ENCODE results near the gene C8B. TPM values are rescaled to one million over a fixed set of nuclear protein-coding genes. Genes with fewer than 3 reads are reported as not detected.

C8B gene
- total RNA-seq, 1 donor from 2014 or later = not detected

DNA sequence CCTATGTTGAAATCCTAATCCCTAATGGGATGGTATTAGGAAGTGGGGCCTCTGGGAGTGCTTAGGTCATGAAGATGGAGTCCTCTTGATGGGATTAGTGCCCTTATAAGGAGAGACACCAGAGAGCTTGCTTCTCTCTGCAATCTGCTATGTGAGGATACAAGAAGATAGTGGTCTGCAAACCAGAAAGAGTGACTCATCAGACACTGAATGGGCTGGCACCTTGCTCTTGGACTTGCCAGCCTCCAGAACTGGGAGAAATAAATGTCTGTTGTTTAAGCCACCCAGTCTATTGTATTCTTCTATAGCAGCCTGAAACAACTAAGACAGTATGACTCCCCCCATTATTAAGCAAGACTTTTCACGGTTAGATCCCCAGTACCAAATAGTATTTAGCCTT, 43.3 kb downstream of the C8B start:
- Mint-ChIP-seq H3K9me3 (ENCODE audit: unreplicated experiment) (peaks cover 2% of the 10 kb centered on the region), H3K36me3 (ENCODE audit: unreplicated experiment) (peaks cover 4% of the 10 kb centered on the region), H3K27me3 (ENCODE audit: unreplicated experiment) (peaks cover 3% of the 10 kb centered on the region), H3K27ac (ENCODE audit: unreplicated experiment) (no peak overlapping the region), H3K4me3 (ENCODE audit: unreplicated experiment) (no peak overlapping the region), H3K4me1 (ENCODE audit: low read depth, unreplicated experiment) (peaks cover 4% of the 10 kb centered on the region)
- TF ChIP-seq, protein P1, sequence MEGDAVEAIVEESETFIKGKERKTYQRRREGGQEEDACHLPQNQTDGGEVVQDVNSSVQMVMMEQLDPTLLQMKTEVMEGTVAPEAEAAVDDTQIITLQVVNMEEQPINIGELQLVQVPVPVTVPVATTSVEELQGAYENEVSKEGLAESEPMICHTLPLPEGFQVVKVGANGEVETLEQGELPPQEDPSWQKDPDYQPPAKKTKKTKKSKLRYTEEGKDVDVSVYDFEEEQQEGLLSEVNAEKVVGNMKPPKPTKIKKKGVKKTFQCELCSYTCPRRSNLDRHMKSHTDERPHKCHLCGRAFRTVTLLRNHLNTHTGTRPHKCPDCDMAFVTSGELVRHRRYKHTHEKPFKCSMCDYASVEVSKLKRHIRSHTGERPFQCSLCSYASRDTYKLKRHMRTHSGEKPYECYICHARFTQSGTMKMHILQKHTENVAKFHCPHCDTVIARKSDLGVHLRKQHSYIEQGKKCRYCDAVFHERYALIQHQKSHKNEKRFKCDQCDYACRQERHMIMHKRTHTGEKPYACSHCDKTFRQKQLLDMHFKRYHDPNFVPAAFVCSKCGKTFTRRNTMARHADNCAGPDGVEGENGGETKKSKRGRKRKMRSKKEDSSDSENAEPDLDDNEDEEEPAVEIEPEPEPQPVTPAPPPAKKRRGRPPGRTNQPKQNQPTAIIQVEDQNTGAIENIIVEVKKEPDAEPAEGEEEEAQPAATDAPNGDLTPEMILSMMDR (IDR thresholded peaks at IDR 0.05; ENCODE audit: partially characterized antibody, unreplicated experiment) = no peak
- no peak for DNase-seq

DNA sequence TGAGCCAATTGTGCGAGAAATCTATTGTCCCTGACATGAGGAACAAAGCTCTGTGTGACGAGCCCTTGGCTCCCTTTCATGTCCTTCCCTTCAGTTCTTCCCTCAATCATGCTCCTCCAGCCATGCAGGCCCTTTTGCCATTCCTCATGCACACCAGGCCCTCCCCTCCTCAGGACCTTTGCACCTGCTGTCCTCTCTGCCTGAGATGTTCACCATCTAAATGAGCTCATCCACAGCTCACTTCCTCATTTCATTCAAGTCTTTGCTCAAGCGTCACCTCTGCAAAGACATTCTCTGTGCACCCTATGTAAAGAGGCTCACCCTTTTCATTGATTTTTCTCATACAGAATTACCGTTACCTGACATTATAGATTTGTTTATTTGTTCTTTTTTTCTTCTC, 43.7 kb downstream of the C8B start:
- peaks cover 8% of the 10 kb centered on the region for H3K4me1 Mint-ChIP-seq (ENCODE audit: low read depth, unreplicated experiment)
- peaks cover 2% of the 10 kb centered on the region for H3K9me3 Mint-ChIP-seq (ENCODE audit: unreplicated experiment)
- H3K27ac Mint-ChIP-seq (ENCODE audit: unreplicated experiment) = no peak overlapping the region
- no peak overlapping the region for H3K4me3 Mint-ChIP-seq (ENCODE audit: unreplicated experiment)
- peaks cover 4% of the 10 kb centered on the region for H3K36me3 Mint-ChIP-seq (ENCODE audit: unreplicated experiment)
- H3K27me3 Mint-ChIP-seq (ENCODE audit: unreplicated experiment) = peaks cover 3% of the 10 kb centered on the region
- DNase-seq = no peak
- TF ChIP-seq, protein P1 (IDR thresholded peaks at IDR 0.05; ENCODE audit: partially characterized antibody, unreplicated experiment) = no peak

DNA sequence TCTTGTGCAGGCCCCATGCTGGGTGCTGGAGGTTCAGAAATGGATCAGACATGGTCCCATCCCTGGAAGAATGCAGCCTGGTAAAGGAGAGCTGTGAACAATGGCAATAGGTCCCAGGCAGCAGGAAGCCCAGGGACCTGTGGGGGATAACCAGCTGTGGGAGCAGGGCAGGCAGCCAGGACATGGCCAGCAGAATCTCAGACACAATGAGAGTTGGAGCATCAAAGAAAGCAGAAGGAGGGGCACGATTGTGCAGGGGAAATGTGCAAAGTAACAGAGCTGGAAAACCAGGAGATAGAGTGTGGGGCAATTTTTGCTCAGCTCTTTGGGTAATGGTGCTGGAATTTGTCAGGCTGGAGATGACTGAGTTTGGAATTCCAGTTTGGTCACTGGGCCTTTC, 44.3 kb downstream of the C8B start:
- no peak for DNase-seq
- Mint-ChIP-seq H3K4me3 (ENCODE audit: unreplicated experiment) (no peak overlapping the region), H3K27me3 (ENCODE audit: unreplicated experiment) (peaks cover 3% of the 10 kb centered on the region), H3K4me1 (ENCODE audit: low read depth, unreplicated experiment) (peaks cover 14% of the 10 kb centered on the region), H3K9me3 (ENCODE audit: unreplicated experiment) (peaks cover 3% of the 10 kb centered on the region), H3K36me3 (ENCODE audit: unreplicated experiment) (peaks cover 4% of the 10 kb centered on the region), H3K27ac (ENCODE audit: unreplicated experiment) (no peak overlapping the region)
- TF ChIP-seq, protein P1 (IDR thresholded peaks at IDR 0.05; ENCODE audit: partially characterized antibody, unreplicated experiment) = no peak

DNA sequence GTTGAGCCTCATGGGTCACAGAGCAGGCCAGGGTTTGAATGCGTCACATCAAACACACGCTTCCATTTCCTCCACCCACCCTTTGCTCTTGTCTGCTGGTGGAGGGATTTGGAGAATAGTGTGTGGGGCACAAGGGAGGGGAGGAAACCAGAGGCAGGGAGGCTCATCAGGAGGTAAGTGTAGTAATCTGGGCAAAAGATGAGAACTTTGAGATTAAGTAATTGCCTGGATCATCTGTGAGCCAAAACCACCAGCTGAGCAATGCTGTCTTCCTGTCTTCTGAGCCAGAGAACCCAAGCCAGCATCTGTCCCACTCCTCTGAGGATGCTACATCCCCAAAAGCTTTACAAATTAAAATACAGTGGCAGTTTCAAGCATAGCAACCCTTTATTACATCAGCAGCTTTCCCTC, 45.2 kb downstream of the C8B start:
- no peak overlapping the region for H3K4me3 Mint-ChIP-seq (ENCODE audit: unreplicated experiment)
- no peak for DNase-seq
- peaks cover 22% of the 10 kb centered on the region for H3K4me1 Mint-ChIP-seq (ENCODE audit: low read depth, unreplicated experiment)
- peaks cover 3% of the 10 kb centered on the region for H3K9me3 Mint-ChIP-seq (ENCODE audit: unreplicated experiment)
- no peak overlapping the region for H3K27ac Mint-ChIP-seq (ENCODE audit: unreplicated experiment)
- H3K36me3 Mint-ChIP-seq (ENCODE audit: unreplicated experiment) = peaks cover 4% of the 10 kb centered on the region
- H3K27me3 Mint-ChIP-seq (ENCODE audit: unreplicated experiment) = peaks cover 3% of the 10 kb centered on the region
- TF ChIP-seq, protein P1 (IDR thresholded peaks at IDR 0.05; ENCODE audit: partially characterized antibody, unreplicated experiment) = no peak

DNA sequence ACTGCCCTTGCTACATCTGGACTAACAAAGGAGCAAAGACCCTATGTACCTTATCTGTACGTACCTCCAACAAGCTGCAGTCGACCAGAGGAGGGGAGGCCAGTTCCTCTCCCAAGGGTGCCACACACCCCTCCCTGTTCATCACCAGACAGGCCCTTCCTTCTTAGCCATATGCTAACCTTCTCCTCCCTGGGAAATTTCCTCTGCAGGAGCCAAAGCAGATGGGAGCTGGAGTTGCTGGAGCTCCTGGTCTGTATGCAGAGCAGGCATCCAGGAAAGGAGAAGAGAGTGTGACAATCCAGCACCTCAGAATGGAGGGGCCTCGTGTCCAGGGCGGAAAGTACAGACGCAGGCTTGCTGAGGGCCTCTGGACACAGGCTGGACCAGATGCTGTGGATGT, 48.5 kb downstream of the C8B start:
- Mint-ChIP-seq H3K9me3 (ENCODE audit: unreplicated experiment) (peaks cover 3% of the 10 kb centered on the region), H3K27me3 (ENCODE audit: unreplicated experiment) (peaks cover 9% of the 10 kb centered on the region), H3K36me3 (ENCODE audit: unreplicated experiment) (peaks cover 9% of the 10 kb centered on the region), H3K4me1 (ENCODE audit: low read depth, unreplicated experiment) (peaks cover 25% of the 10 kb centered on the region), H3K27ac (ENCODE audit: unreplicated experiment) (peak overlapping the region; percentile 85), H3K4me3 (ENCODE audit: unreplicated experiment) (peak overlapping the region; percentile 19)
- TF ChIP-seq, protein P1 (IDR thresholded peaks at IDR 0.05; ENCODE audit: partially characterized antibody, unreplicated experiment) = no peak
- peak; percentile 22 for DNase-seq
